Activated CD8-positive, alpha-beta memory T cell treated with anti-CD3 and anti-CD28 coated beads, Interleukin-2, amount 10 ng/mL, durations not matched to agents 7 days and 5 days (primary cell): Measurements from ENCODE around the gene CACNA1C. TPM values are rescaled to one million over a fixed set of nuclear protein-coding genes. Genes with fewer than 3 reads are reported as not detected.

ENCODE experiments used
- ATAC-seq: fragments of 150-1000 bp; cut with Tn5 transposase; one replicate; pipeline ENCODE4 v1.10.0; 2021; ENCODE audit warnings: moderate library complexity
- CTCF ChIA-PET: fragments of 350-600 bp; sonication (Branson Sonifier 250); formaldehyde crosslinking; loops from one replicate; lab custom pipeline; 2021; ENCODE audit warnings: antibody characterized with exemption; lab: Charles Lee
- DNase-seq: peaks from one replicate; pipeline ENCODE4 v3.0.0-alpha.2; 2020
- H3K27ac Mint-ChIP-seq: one replicate; pipeline ENCODE4 v1.8.0; 2021; ENCODE audit warnings: mild to moderate bottlenecking, mixed read lengths
- H3K27me3 Mint-ChIP-seq: one replicate; pipeline ENCODE4 v1.8.0; 2021; ENCODE audit warnings: mixed read lengths
- H3K36me3 Mint-ChIP-seq: one replicate; pipeline ENCODE4 v1.8.0; 2021; ENCODE audit warnings: mild to moderate bottlenecking, mixed read lengths
- H3K4me1 Mint-ChIP-seq: one replicate; pipeline ENCODE4 v1.8.0; 2021; ENCODE audit warnings: mixed read lengths
- H3K4me3 Mint-ChIP-seq: one replicate; pipeline ENCODE4 v1.8.0; 2021; ENCODE audit warnings: mild to moderate bottlenecking, moderate library complexity, mixed read lengths
- H3K9me3 Mint-ChIP-seq: one replicate; pipeline ENCODE4 v1.8.0; 2022; ENCODE audit warnings: low read depth, mixed read lengths
- total RNA-seq, 2 experiments: library from RNA; stranded (reverse); gene quantifications; one replicate each; pipeline ENCODE4 v1.2.3, GENCODE V29; 2021

CACNA1C gene
- total RNA-seq, 2 experiments from 2014 or later: 0.14 to 0.26 TPM

DNA sequence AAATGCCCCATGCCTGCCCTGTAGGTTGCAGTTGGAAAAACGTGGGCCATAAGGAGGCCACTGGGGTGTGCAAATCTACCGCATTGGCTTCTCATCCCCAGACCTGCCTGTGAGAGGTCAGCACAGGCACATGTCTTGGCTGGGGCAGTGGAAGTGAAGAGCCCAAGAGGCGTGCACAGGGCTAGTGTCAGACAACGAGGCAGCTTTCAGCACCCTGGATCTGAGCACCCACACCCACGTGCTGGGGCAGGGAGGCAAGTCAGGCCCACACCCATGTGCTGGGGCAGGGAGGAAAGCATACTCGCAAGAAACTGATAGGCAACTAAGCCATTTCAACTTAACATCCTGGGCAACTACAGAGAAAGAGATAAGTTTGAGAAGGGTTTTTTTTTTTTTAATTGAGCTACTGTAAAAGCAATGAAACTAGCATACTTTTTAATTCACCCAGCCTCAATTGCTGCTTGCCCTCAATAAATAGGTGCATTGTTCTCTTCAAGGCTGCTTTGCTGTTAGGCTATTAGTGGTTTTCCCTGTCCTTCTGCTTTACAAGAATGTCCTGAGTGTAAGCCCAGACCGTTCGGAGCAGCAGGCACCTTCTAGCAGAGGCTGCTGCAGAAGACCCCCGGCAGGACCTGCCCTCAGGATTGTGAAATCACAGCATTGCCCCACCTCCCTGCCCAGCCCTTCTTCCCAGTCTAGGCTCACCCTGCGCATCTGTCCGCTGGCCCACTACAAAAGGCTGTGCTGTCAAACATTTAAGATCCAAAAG is 386.7 kb downstream of the CACNA1C start:
- H3K36me3 Mint-ChIP-seq: no peaks in the 10 kb centered on the region
- no peak overlapping the region for H3K4me3 Mint-ChIP-seq
- H3K9me3 Mint-ChIP-seq: no peaks in the 10 kb centered on the region
- DNase-seq: no peak
- no peaks in the 10 kb centered on the region for H3K4me1 Mint-ChIP-seq
- CTCF ChIA-PET: no interaction called here
- no peak overlapping the region for H3K27ac Mint-ChIP-seq
- no peak for ATAC-seq
- peaks cover 4% of the 10 kb centered on the region for H3K27me3 Mint-ChIP-seq

DNA sequence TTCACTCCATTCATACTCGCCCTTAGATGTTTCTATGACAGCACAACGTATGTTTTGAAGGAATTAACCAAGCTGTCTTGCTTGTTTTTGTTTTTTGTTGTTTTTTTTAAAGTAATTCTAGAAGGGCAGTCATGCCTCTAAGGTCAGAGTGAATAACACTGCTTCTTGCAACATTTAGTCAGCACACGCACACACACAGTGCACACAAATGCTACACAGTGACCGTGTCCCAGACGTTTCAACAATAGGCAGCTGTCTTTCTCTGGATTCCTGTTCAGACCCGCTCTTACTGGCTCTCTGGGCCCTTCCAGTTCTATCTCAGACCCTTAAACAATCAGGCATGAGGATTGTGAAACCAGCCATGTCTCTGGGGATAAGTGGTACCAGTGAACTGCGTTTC is 391.0 kb downstream of the CACNA1C start:
- H3K27me3 Mint-ChIP-seq: peaks cover 2% of the 10 kb centered on the region
- no peak overlapping the region for H3K4me3 Mint-ChIP-seq
- no peaks in the 10 kb centered on the region for H3K9me3 Mint-ChIP-seq
- no peak overlapping the region for H3K27ac Mint-ChIP-seq
- no peaks in the 10 kb centered on the region for H3K4me1 Mint-ChIP-seq
- no peak for DNase-seq
- ATAC-seq: no peak
- H3K36me3 Mint-ChIP-seq: no peaks in the 10 kb centered on the region
- CTCF ChIA-PET: no interaction called here

- ATAC-seq: no peak
- no peak overlapping the region for H3K27ac Mint-ChIP-seq
- CTCF ChIA-PET: no interaction called here
- H3K9me3 Mint-ChIP-seq: no peaks in the 10 kb centered on the region
- no peaks in the 10 kb centered on the region for H3K36me3 Mint-ChIP-seq
- no peak for DNase-seq
- H3K27me3 Mint-ChIP-seq: peaks cover 6% of the 10 kb centered on the region
- H3K4me3 Mint-ChIP-seq: no peak overlapping the region
- no peaks in the 10 kb centered on the region for H3K4me1 Mint-ChIP-seq
These were observed 393.2 kb downstream of the CACNA1C start for GRCh38 chr12:2445968-2446367.

- H3K36me3 Mint-ChIP-seq: no peaks in the 10 kb centered on the region
- no peak overlapping the region for H3K4me3 Mint-ChIP-seq
- CTCF ChIA-PET: no interaction called here
- ATAC-seq (no peak), DNase-seq (no peak)
- H3K27me3 Mint-ChIP-seq: peaks cover 6% of the 10 kb centered on the region
- no peaks in the 10 kb centered on the region for H3K9me3 Mint-ChIP-seq
- no peak overlapping the region for H3K27ac Mint-ChIP-seq
- no peaks in the 10 kb centered on the region for H3K4me1 Mint-ChIP-seq
These were observed 395.1 kb downstream of the CACNA1C start for GRCh38 chr12:2447861-2448260.

- CTCF ChIA-PET: interaction anchor here (0.5 kb wide), 1 partner anchor 111 kb away, joined by 3 read pairs; no protein-coding TSS in a partner anchor
- Mint-ChIP-seq H3K4me3 (no peak overlapping the region), H3K4me1 (no peaks in the 10 kb centered on the region), H3K27me3 (peaks cover 3% of the 10 kb centered on the region), H3K27ac (no peak overlapping the region), H3K36me3 (no peaks in the 10 kb centered on the region), H3K9me3 (no peaks in the 10 kb centered on the region)
- ATAC-seq: no peak
- DNase-seq: no peak
These were observed 396.8 kb downstream of the CACNA1C start for GRCh38 chr12:2449586-2449985.

GRCh38 chr12:2450553-2450952 is 397.8 kb downstream of the CACNA1C start:
- peaks cover 3% of the 10 kb centered on the region for H3K27me3 Mint-ChIP-seq
- ATAC-seq (no peak), DNase-seq (no peak)
- CTCF ChIA-PET: no interaction called here
- no peak overlapping the region for H3K4me3 Mint-ChIP-seq
- H3K36me3 Mint-ChIP-seq: no peaks in the 10 kb centered on the region
- H3K27ac Mint-ChIP-seq: no peak overlapping the region
- no peaks in the 10 kb centered on the region for H3K4me1 Mint-ChIP-seq
- H3K9me3 Mint-ChIP-seq: no peaks in the 10 kb centered on the region

- H3K27ac Mint-ChIP-seq: no peak overlapping the region
These were observed 398.2 kb downstream of the CACNA1C start for GRCh38 chr12:2451025-2451424.

GRCh38 chr12:2451497-2451896 is 398.7 kb downstream of the CACNA1C start:
- CTCF ChIA-PET: no interaction called here
- Mint-ChIP-seq H3K4me1 (no peaks in the 10 kb centered on the region), H3K27me3 (peaks cover 3% of the 10 kb centered on the region), H3K27ac (no peak overlapping the region), H3K36me3 (no peaks in the 10 kb centered on the region), H3K4me3 (no peak overlapping the region), H3K9me3 (no peaks in the 10 kb centered on the region)
- DNase-seq (no peak), ATAC-seq (no peak)

More at GRCh38 chr12:2451025-2451424, 398.2 kb downstream of the CACNA1C start:
- H3K4me3 Mint-ChIP-seq: no peak overlapping the region
- H3K36me3 Mint-ChIP-seq: no peaks in the 10 kb centered on the region
- H3K9me3 Mint-ChIP-seq: no peaks in the 10 kb centered on the region
- CTCF ChIA-PET: no interaction called here
- ATAC-seq (no peak), DNase-seq (no peak)
- H3K27me3 Mint-ChIP-seq: peaks cover 3% of the 10 kb centered on the region
- H3K4me1 Mint-ChIP-seq: no peaks in the 10 kb centered on the region

DNA sequence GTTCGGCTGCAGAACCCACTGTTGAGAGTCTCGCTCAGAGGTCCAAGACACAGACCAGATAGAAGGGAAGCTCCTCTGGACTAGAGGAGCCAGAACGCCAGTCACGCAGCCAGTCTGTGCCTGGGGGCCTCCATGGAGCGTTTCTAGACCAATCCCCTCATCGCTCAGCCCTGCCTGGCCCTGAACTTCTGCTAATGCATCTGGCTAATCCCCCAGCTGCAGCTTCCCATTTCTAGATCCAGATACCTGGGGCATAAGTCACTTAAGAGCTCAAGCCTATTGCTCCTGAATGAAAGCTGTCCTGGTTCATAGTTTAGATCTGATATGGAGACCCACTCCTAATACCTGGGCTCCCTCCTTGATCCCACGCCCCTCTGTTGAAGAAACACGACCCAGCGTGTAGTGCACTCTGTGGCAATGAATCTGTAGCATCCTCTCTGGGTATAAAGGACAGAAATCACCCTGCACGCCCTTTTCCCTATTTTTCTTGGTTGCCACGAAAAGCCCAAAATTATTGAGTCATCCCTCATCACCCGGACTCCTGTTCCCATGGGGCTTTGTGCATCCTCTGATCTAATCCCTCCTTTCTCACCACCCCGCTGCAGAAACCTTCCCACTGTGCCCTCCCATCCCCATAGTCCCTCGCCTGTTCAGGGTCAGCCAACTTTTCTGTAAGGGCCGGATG is 400.4 kb downstream of the CACNA1C start:
- no peak overlapping the region for H3K4me3 Mint-ChIP-seq

DNA sequence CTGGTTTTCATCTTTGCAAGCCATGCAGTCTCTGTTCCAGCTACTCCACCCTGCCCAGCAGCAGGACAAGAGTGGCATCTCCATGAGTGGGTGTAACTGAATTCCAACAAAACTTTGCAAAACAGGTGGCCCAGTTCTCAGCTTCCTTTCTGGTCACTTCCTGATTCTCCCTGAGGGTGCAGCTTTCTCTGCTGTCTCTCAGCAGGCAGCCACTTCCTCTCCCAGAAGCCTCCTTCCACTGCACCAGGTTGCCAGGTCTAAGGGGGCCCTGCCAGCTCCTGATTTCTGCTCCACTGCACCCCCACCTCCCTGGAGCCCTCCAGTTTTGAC is 400.9 kb downstream of the CACNA1C start:
- Mint-ChIP-seq H3K27ac (no peak overlapping the region), H3K27me3 (peaks cover 3% of the 10 kb centered on the region), H3K4me1 (no peaks in the 10 kb centered on the region), H3K4me3 (no peak overlapping the region), H3K9me3 (no peaks in the 10 kb centered on the region), H3K36me3 (no peaks in the 10 kb centered on the region)
- DNase-seq (no peak), ATAC-seq (no peak)
- CTCF ChIA-PET: no interaction called here

More for the DNA sequence above, 400.4 kb downstream of the CACNA1C start:
- ATAC-seq (no peak), DNase-seq (no peak)
- Mint-ChIP-seq H3K27ac (no peak overlapping the region), H3K4me1 (no peaks in the 10 kb centered on the region), H3K9me3 (no peaks in the 10 kb centered on the region), H3K36me3 (no peaks in the 10 kb centered on the region), H3K27me3 (peaks cover 3% of the 10 kb centered on the region)
- CTCF ChIA-PET: no interaction called here

GRCh38 chr12:2454601-2455177 is 401.9 kb downstream of the CACNA1C start:
- Mint-ChIP-seq H3K27me3 (no peaks in the 10 kb centered on the region), H3K36me3 (no peaks in the 10 kb centered on the region), H3K9me3 (no peaks in the 10 kb centered on the region), H3K27ac (no peak overlapping the region), H3K4me1 (no peaks in the 10 kb centered on the region), H3K4me3 (no peak overlapping the region)
- DNase-seq (no peak), ATAC-seq (no peak)
- CTCF ChIA-PET: no interaction called here

DNA sequence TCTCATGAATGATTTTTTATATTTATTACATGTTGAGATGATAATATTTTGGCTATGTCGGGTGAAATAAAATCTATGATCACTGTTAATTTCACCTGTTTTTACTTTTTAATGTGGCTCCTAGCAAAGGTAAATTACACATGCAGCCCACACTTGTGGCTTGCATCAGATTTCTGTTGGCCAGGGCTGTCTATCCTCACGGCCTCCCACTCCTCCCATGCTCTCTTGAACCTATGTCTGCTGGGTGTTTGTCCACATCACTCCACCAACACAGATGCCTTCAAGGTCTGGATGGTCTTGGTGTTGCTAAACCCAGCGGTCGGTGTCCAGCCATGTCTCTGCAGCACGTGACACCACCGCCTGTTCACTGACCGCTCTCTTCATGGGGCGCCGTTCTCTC is 402.6 kb downstream of the CACNA1C start:
- CTCF ChIA-PET: no interaction called here
- DNase-seq (no peak), ATAC-seq (no peak)
- H3K27ac Mint-ChIP-seq: no peak overlapping the region
- no peak overlapping the region for H3K4me3 Mint-ChIP-seq
- H3K4me1 Mint-ChIP-seq: no peaks in the 10 kb centered on the region
- H3K27me3 Mint-ChIP-seq: no peaks in the 10 kb centered on the region
- no peaks in the 10 kb centered on the region for H3K9me3 Mint-ChIP-seq
- no peaks in the 10 kb centered on the region for H3K36me3 Mint-ChIP-seq

GRCh38 chr12:2456122-2456812 is 403.5 kb downstream of the CACNA1C start:
- CTCF ChIA-PET: no interaction called here
- no peak for DNase-seq
- Mint-ChIP-seq H3K36me3 (no peaks in the 10 kb centered on the region), H3K27ac (no peak overlapping the region), H3K9me3 (no peaks in the 10 kb centered on the region), H3K4me3 (no peak overlapping the region), H3K27me3 (no peaks in the 10 kb centered on the region), H3K4me1 (no peaks in the 10 kb centered on the region)
- ATAC-seq: no peak
